ENCODE results near the gene MPZL1.

The MPZL1 gene

GRCh38 chr1:167751676-167752075 is 29.9 kb downstream of the MPZL1 start:
- DNase-seq (ENCODE audit: low spot score): no peak

GRCh38 chr1:167752219-167752985 is 30.6 kb downstream of the MPZL1 start:
- DNase-seq (ENCODE audit: low spot score): no peak

DNA sequence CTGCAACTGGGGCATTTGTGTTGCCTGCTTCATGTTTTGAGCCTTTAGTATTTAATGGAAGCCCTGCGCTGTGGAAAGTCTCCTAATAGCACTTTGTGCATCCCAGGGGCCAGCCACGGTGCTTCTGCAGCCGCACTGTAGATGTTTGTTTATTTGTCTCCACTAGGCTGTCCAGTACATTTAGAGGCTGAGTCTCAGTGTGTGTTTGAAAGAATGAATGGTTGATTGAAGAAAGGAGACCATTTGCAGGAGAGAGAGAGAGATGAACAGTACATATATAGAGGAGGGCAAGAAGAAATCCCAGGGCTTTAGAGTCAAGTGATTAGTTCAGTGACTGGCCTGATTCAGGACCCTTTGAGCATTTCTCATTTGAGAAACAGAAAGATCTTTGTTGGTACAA is 33.9 kb downstream of the MPZL1 start:
- DNase-seq (ENCODE audit: low spot score): peak; percentile 59

DNA sequence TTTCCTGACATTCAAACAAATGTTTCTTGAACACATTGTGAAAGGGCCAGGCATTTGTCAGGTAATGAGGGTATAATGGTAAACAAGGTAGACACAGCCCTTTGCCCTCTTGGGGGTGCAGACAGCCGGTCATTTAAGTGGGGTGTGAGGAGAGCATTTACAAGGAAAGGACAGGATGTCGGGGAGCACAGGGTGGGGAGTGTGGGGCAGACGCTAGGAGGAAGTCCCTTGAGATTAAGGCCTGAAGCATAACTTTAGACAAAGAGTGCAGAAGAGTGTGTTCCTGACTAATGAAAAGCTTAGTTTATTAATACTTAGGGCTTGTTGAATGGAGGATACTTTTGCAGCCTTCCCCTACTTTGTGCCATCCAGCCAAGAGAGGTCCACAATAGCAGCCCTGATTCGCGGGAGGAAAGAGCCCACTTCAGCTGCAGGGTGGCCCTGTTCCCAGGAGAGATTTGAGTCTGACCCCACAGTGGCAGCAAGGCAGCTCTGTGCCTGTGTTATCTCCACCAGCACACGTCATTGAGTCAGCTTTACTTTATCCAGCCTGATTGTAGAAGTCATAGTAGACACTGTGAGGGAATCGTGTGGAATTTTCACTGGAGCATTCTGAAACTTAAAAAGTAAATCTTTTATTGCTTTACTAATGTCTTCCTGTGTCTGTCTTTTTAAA is 35.1 kb downstream of the MPZL1 start:
- DNase-seq (ENCODE audit: low spot score): no peak

GRCh38 chr1:167757433-167758309 is 35.9 kb downstream of the MPZL1 start:
- DNase-seq (ENCODE audit: low spot score): no peak

DNA sequence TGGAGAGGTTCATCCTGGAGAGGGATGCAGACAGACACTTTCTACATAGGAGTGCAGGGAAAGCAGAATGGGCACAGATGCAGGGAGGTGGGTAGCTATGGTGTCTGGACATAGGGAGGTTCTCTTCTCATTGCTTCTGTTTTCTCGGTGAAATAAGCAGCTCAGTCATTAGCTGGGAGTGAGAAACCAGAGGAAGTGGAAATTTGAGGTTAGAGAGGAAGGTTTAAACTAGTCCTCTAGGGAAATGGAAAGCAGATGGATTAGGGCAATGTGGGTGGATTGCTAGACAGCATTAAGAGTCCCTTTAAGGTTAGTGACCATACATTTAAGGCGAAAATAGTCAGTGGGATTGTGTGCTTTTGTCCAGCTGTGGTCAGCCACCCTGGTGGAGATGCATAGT is 39.6 kb downstream of the MPZL1 start:
- DNase-seq (ENCODE audit: low spot score): no peak

DNA sequence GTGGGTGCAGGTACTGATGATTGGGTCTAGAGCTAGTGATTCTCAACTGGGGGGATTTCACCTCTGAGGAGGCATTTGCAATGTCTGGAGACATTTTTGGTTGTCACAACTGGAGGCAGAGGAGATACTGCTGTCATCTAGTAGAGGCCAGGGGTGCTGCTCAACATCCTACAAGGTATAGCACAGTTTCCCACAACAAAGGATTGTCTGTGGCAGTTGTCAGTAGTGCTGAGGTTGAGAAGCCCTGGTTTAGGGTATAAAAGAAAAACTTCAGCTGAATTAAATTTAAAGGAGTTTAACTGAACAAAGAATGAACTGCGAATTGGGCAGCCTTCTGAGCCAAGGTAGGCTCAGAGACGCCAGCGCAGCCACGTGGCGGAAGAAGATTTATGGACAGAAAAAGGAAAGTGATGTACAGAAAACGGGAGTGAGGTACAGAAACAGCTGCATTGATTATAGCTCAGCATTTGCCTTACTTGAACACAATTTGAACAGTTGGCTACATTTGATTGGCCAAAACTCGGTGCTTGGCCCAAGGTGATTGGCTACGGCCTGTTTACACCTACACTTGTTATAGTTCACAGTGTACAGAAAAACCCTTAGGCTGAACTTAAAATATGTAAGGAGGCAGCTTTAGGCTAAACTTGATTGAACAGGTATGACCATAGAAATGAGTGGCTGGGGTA is 40.4 kb downstream of the MPZL1 start:
- no peak for DNase-seq (ENCODE audit: low spot score)

DNA sequence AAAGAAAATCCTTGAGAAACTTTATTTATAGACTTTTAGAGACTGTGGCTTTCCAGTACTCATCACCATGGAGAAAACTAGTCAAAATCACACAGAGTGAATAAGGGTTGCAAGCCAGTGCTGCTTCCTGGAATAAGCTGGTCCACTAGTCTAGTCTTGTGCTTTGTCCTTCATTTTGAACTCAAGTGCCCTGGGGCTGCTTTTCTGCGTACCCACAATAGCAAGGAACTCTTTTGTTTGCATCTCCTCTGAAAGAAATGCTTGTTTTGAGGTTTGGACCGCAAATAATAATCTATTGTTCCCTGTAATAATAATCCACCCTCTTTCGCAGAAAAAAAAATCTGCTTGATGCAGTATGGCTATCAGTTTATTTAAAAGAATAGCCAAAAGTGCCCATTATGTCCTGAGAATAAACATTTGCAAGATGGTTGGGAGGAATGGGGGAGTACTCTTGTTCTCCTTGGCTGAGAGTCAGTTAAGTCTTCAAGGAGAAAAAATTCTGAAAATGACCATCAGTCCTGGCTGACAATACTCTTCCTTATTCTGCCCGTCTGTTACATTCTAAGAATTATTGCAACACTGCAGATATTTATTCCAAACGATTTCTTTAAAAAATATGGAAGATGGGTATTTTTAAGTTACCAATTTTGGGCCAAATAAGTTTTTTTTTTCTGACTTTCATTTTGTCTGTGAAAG is 41.9 kb downstream of the MPZL1 start:
- DNase-seq (ENCODE audit: low spot score): peak; percentile 49

GRCh38 chr1:167764458-167765330 is 42.9 kb downstream of the MPZL1 start:
- no peak for DNase-seq (ENCODE audit: low spot score)

DNA sequence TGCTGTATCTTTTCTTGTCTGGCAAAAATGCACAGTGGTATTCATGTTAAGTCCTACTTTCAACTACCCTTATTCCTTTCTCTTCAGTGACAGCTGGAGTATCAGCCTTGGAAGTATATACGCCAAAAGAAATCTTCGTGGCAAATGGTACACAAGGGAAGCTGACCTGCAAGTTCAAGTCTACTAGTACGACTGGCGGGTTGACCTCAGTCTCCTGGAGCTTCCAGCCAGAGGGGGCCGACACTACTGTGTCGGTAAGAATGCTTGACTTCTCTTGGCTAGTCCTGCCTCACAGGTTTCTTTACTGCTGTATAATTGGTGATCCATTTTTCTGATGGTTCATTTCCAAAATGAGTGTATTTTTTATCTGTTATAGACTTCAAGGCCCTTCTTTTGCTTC is 43.7 kb downstream of the MPZL1 start:
- DNase-seq (ENCODE audit: low spot score): no peak

GRCh38 chr1:167766538-167766937 is 44.8 kb downstream of the MPZL1 start:
- no peak for DNase-seq (ENCODE audit: low spot score)

- no peak for DNase-seq (ENCODE audit: low spot score)
These were observed 46.0 kb downstream of the MPZL1 start for GRCh38 chr1:167767761-167768160.

DNA sequence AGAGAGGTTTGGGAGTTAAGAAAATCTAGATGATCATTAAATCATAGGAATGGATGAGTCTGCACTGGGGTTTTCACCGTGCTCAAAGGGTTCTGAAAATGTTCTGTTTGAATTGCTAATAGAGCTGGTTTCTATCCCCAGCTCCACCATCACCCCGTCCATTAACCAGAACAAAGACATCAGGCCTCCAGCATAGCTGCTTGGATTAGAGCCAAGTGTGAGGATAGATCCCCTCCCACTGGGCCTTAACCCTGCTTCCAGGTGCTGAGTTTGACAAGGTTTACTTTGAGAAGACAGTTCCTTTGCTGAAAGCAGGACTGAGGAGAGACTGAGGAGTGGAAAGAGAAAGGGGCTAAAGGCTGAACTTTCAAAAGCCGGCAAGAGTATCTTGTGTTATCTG is 48.3 kb downstream of the MPZL1 start:
- DNase-seq (ENCODE audit: low spot score): no peak

DNA sequence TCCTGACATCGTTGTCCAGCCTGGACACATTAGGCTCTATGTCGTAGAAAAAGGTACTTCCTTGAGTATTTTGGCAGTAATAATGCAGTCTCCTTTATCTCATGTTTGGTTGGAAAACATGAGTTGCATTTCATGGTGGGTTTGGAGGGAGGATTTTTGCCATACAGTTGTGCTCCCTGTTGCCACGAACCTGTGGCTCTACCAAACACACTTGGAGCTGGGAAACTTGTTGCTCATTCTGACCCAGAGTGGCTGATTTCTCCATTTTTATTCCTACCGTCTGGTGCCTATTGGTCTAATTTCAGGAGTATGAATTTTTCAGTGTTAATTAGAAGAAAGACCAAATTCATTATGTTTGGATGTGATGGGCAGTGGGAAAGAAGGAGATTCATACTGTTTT is 50.7 kb downstream of the MPZL1 start:
- DNase-seq (ENCODE audit: low spot score): no peak

- DNase-seq (ENCODE audit: low spot score): no peak
These were observed 51.7 kb downstream of the MPZL1 start for GRCh38 chr1:167773516-167773915.

GRCh38 chr1:167774710-167775109 is 52.9 kb downstream of the MPZL1 start:
- no peak for DNase-seq (ENCODE audit: low spot score)

DNA sequence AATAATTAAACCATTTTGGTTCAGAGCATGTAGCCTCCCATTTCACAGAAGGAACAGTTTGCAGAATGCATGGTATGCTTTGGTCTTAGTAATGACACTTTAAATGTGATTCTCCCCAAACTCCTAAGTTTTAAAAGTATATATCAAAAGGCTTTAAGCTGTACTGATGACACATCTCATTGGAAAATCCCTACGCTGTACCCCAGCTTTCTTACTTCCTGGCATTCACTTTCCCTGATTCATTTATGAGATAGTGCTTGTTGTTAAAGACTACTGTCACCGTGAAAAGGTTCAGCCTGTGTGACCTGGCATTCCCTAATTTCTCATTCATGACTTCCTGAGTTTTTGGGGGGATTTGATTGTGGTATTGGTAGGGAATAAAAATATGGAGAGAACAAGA is 53.4 kb downstream of the MPZL1 start:
- no peak for DNase-seq (ENCODE audit: low spot score)

GRCh38 chr1:167776151-167776550 is 54.4 kb downstream of the MPZL1 start:
- peak; percentile 70 for DNase-seq (ENCODE audit: low spot score)

- DNase-seq (ENCODE audit: low spot score): no peak
These were observed 55.0 kb downstream of the MPZL1 start for GRCh38 chr1:167776616-167777268.

DNA sequence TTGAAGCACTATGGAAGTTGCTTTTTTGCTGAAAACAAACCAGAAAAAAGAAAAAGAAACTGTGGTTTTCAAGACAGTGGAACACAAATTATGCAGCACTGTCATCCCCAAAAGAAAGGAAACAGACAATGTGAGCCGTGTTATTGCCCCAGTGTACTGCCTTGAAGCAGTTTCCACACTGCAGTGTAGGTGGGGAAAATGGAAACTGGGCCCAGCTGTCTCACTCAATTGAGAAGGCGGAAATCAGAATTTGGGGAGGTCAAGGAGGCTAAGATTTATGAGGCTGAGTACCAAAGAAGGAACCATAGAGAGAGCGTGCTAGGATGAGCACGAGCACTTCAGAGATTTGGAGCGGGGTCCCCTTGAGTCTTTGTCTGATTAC is 55.5 kb downstream of the MPZL1 start:
- DNase-seq (ENCODE audit: low spot score): no peak
